Left lung (tissue), 10 donors: Measurements from ENCODE around the gene GABRR1. TPM values are rescaled to one million over a fixed set of nuclear protein-coding genes. Genes with fewer than 3 reads are reported as not detected.
A peak's percentile ranks its signal among the peaks of the same experiment; 100 is the strongest.
"Not testable (repeated sequence)": the region's sequence is repeated elsewhere in the genome, so short reads cannot be mapped to it uniquely, and the experiment has no call there.

Source experiments
- ATAC-seq: fragments of 200-7000 bp; cut with Tn5 transposase; one replicate; pipeline ENCODE4 v1.9.1; 2020; ENCODE audit warnings: moderate library complexity
- DNase-seq, 4 donors: peaks; one replicate each; pipeline ENCODE4 v3.0.0-alpha.2; 2013 to 2020
- H3K27ac ChIP-seq, 2 donors: fragments of 200-600 bp; sonication (generic) in 1 of 2; one replicate each; pipeline versions ENCODE4 v1.5.0 to v1.8.0; 2020 to 2021
- H3K27me3 ChIP-seq, 2 donors: fragments of 200-600 bp; sonication (generic) in 1 of 2; one replicate each; pipeline versions ENCODE4 v1.5.0 to v1.8.0; 2020 to 2021
- H3K36me3 ChIP-seq, 2 donors: fragments of 200-600 bp; sonication (generic) in 1 of 2; one replicate each; pipeline versions ENCODE4 v1.5.0 to v1.8.0; 2020 to 2021
- H3K4me1 ChIP-seq, 2 donors: fragments of 200-600 bp; one replicate each; pipeline ENCODE4 v1.8.0; 2021
- H3K4me3 ChIP-seq, 2 donors: fragments of 200-600 bp; sonication (generic) in 1 of 2; one replicate each; pipeline versions ENCODE4 v1.5.0 to v1.8.0; 2020 to 2021; ENCODE audit warnings: mild to moderate bottlenecking in 1 of 2
- H3K9me3 ChIP-seq, 2 donors: fragments of 200-600 bp; sonication (generic) in 1 of 2; one replicate each; pipeline versions ENCODE4 v1.5.0 to v1.8.0; 2020 to 2021
- intact Hi-C, 2 donors: fragments of 100-400 bp; cut with DNase I; formaldehyde crosslinking; loops; one replicate each; pipeline versions ENCODE4 v1.11.2 to v1.14.2; 2022
- polyA plus RNA-seq, 6 donors: library from polyadenylated mRNA; unstranded; fragments of 120-200 nt; gene quantifications; one replicate each; pipeline ENCODE4 v1.2.1, GENCODE V29; 2013; ENCODE audit not compliant: insufficient read length in 6 of 6
- total RNA-seq, 2 donors: library from RNA; stranded (reverse); fragmentation: NEBNext Ultra II Directional; extraction: Animal tissue kit (Norgen Biotek cat#: 25700); gene quantifications; one replicate each; pipeline ENCODE4 v1.2.1, GENCODE V29; 2021
- TF ChIP-seq, protein P1 (sequence below), 2 donors: fragments of 200-600 bp; sonication (generic) in 1 of 2; IDR thresholded peaks; one replicate each; pipeline versions ENCODE4 v1.5.0 to v1.8.0; 2021; ENCODE audit warnings: antibody characterized with exemption in 2 of 2
- donor health status: DM: no; HTN: yes; CAD: no.
- donor health status: DM: no; HTN: no; CAD: no.

Gene GABRR1
- total and polyA plus RNA-seq, 8 donors, result not detected

DNA sequence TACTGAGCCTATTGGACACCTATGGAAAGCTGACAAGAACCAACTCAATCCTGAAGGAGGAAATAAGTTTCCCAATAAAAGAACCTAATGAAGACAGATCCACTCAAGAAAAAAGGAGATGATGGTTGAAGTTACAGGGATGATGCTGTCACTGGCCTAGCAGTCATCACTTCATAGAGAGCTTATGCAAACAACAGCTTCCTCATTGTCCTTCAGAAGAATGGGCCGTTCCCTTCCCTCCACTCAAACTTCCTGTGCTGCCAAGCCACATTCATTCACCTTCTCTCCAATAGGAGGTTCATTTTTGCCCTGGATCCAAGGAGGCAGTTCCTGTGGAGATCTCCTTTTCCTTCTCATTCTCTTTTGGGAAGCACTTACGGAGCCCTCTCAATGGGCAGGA lies 85.1 kb downstream of the GABRR1 start:
- ATAC-seq, result no peak
- Histone ChIP-seq H3K4me1 (peaks cover 0 to 11% of the 10 kb centered on the region in 2 donors), H3K4me3 (no peak overlapping the region), H3K36me3 (no peaks in the 10 kb centered on the region), H3K9me3 (peaks cover 0 to 12% of the 10 kb centered on the region in 2 donors), H3K27ac (peak overlapping the region in 1 of 2 donors; percentile 24), H3K27me3 (no peaks in the 10 kb centered on the region)
- TF ChIP-seq, protein P1, sequence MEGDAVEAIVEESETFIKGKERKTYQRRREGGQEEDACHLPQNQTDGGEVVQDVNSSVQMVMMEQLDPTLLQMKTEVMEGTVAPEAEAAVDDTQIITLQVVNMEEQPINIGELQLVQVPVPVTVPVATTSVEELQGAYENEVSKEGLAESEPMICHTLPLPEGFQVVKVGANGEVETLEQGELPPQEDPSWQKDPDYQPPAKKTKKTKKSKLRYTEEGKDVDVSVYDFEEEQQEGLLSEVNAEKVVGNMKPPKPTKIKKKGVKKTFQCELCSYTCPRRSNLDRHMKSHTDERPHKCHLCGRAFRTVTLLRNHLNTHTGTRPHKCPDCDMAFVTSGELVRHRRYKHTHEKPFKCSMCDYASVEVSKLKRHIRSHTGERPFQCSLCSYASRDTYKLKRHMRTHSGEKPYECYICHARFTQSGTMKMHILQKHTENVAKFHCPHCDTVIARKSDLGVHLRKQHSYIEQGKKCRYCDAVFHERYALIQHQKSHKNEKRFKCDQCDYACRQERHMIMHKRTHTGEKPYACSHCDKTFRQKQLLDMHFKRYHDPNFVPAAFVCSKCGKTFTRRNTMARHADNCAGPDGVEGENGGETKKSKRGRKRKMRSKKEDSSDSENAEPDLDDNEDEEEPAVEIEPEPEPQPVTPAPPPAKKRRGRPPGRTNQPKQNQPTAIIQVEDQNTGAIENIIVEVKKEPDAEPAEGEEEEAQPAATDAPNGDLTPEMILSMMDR (IDR thresholded peaks at IDR 0.05), result no peak
- intact Hi-C loops, result loop anchor here in 1 of 2 donors (10.0 kb wide), 1 partner anchor 113 kb away; no protein-coding TSS in a partner anchor
- no peak for DNase-seq

DNA sequence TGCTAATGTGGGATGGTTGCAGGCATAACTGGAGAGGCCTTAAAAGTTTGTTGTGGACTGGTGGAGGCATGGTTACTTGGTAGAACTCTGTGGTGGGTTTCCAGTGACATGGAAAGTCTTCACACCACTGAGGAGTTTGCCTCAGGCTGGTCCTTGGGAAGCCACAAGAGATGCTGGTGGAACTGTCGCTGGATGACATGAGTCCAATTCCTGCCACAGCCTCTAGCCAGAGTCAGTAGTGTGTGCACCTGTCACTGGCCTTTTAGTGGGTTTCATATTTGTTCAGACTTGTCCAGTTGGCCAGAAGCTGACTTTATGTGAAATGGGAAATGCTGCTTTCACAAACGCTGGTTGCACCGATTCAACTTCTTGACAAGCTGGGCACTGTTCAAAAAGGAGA lies 85.6 kb downstream of the GABRR1 start:
- Histone ChIP-seq H3K4me1 (peaks cover 0 to 11% of the 10 kb centered on the region in 2 donors), H3K27me3 (no peaks in the 10 kb centered on the region), H3K4me3 (no peak overlapping the region), H3K36me3 (no peaks in the 10 kb centered on the region), H3K9me3 (peaks cover 0 to 12% of the 10 kb centered on the region in 2 donors), H3K27ac (peak overlapping the region in 1 of 2 donors; percentile 24)
- no peak for DNase-seq
- TF ChIP-seq, protein P1 (IDR thresholded peaks at IDR 0.05), result no peak
- ATAC-seq, result no peak
- intact Hi-C loops, result loop anchor here in 1 of 2 donors (10.0 kb wide), 1 partner anchor 113 kb away; no protein-coding TSS in a partner anchor

DNA sequence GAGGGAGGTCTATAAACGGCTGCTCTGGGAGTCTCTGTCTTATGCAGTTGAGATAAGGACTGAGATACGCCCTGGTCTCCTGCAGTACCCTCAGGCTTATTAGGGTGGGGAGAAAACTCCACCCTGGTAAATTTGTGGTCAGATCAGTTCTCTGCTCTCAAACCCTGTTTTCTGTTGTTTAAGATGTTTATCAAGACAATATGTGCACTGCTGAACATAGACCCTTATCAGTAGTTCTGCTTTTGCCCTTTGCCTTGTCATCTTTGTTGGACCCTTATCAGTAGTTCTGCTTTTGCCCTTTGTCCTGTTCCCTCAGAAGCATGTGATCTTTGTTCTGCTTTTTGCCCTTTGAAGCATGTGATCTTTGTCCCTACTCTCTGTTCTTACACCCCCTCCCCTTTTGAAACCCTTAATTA lies 88.9 kb downstream of the GABRR1 start:
- Histone ChIP-seq H3K9me3 (peaks cover 0 to 12% of the 10 kb centered on the region in 2 donors), H3K27ac (peak overlapping the region in 1 of 2 donors; percentile 74), H3K4me1 (peaks cover 0 to 11% of the 10 kb centered on the region in 2 donors)
- H3K36me3 ChIP-seq, intact Hi-C loops, DNase-seq, H3K4me3 ChIP-seq, ATAC-seq, H3K27me3 ChIP-seq: not testable (repeated sequence)

Other genes with a start within 250 kb of the GABRR1 start
- 100 to 1,000 TPM; 143 to 153 TPM for gene PNRC1, start 136.6 kb downstream of the GABRR1 start, total RNA-seq
- 100 to 1,000 TPM; 152 to 186 (median 163) TPM for gene PNRC1, start 136.6 kb downstream of the GABRR1 start, polyA plus RNA-seq
- gene SRSF12, start 99.3 kb downstream of the GABRR1 start, total RNA-seq, result under 1 TPM; 0.63 to 0.76 TPM
- 10 to 100 TPM in 4 of 6 donors, 1 to 10 TPM in 2; 8.8 to 12.5 (median 10.4) TPM for gene SRSF12, start 99.3 kb downstream of the GABRR1 start, polyA plus RNA-seq
- 10 to 100 TPM in 1 of 2 donors, 1 to 10 TPM in 1; 8.6 to 11.4 TPM for gene PM20D2, start 71.3 kb downstream of the GABRR1 start, total RNA-seq
- gene PM20D2, start 71.3 kb downstream of the GABRR1 start, polyA plus RNA-seq, result 10 to 100 TPM; 22.0 to 30.8 (median 24.9) TPM
- 1 to 10 TPM in 1 of 2 donors, under 1 TPM in 1; 0.82 to 4.8 TPM for gene GABRR2, start 97.9 kb upstream of the GABRR1 start, total RNA-seq
- 1 to 10 TPM in 3 of 6 donors, under 1 TPM in 3; 0.67 to 2.5 (median 1.3) TPM for gene GABRR2, start 97.9 kb upstream of the GABRR1 start, polyA plus RNA-seq
- gene UBE2J1, start 135.4 kb upstream of the GABRR1 start, total RNA-seq, result 10 to 100 TPM; 33.5 to 52.2 TPM
- 10 to 100 TPM; 51.6 to 62.2 (median 53.7) TPM for gene UBE2J1, start 135.4 kb upstream of the GABRR1 start, polyA plus RNA-seq
- 10 to 100 TPM; 43.2 to 47.6 TPM for gene RRAGD, start 194.9 kb upstream of the GABRR1 start, total RNA-seq
- 1 to 10 TPM; 2.3 to 3.7 (median 2.7) TPM for gene RRAGD, start 194.9 kb upstream of the GABRR1 start, polyA plus RNA-seq
- 10 to 100 TPM; 14.1 to 22.1 TPM for gene ANKRD6, start 215.8 kb upstream of the GABRR1 start, total RNA-seq
- 10 to 100 TPM; 34.6 to 50.7 (median 38.6) TPM for gene ANKRD6, start 215.8 kb upstream of the GABRR1 start, polyA plus RNA-seq